T1000 (cell line): ENCODE results near the gene PRKCA.
"Not testable (repeated sequence)": the region's sequence is repeated elsewhere in the genome, so short reads cannot be mapped to it uniquely, and the experiment has no call there.

ENCODE experiments used
- DNase-seq: peaks from one replicate; lab custom pipeline; 2025; ENCODE audit warnings: mixed read lengths; lab: John Stamatoyannopoulos, UW

The PRKCA gene

GRCh38 chr17:66301864-66302741 is at the start of gene PRKCA:
PRKCA (plus strand) TSS chr17:66302613.
- peak; percentile 54 for DNase-seq

- DNase-seq, result not testable (repeated sequence)
These were observed 49.0 kb upstream of the PRKCA start for GRCh38 chr17:66253458-66253857.

GRCh38 chr17:66255112-66255511 is 47.3 kb upstream of the PRKCA start:
- no peak for DNase-seq

- no peak for DNase-seq
These were observed 46.9 kb upstream of the PRKCA start for GRCh38 chr17:66255527-66255971.

DNA sequence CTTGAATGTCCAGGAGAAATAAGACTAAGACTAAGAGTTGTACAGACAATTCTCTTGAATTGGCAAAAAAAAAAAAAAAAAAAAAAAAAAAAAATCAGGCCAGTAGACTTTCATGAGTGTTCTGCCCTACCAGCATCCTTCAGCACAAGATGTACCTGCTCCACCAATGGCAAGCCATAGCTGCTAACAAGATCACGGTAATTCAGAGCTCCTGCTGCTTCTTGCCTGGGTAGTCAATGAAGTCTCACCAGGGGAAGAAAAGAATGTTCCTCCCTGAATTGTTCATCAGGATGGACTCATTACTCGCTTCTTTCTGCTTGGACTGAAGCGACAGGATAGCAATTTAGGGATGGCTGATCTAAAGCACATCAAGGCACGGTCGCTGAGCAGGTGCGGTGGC is 42.1 kb upstream of the PRKCA start:
- DNase-seq, result no peak

GRCh38 chr17:66260688-66261087 is 41.7 kb upstream of the PRKCA start:
- DNase-seq, result no peak

DNA sequence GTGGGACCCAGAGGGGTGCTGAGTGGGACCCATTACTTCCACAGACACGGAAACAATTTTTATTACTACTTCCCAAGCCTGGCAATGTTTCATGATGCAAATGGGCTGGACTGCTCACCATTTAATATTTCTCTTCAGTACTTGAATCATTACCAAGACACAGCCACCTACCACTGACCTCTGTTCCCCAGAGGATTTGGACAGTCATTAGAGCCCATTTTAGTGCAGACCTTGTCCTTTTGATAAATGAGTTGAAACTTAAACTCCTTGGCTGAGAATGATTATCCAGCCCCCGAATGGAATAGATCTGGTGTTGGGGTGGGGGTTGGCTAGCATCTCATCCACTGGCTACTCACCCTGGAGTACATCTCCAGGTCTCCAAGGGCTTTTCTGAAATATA is 39.6 kb upstream of the PRKCA start:
- DNase-seq, result no peak

- no peak for DNase-seq
These were observed 37.7 kb upstream of the PRKCA start for GRCh38 chr17:66264696-66265095.

GRCh38 chr17:66268247-66268927 is 34.0 kb upstream of the PRKCA start:
- no peak for DNase-seq

- DNase-seq, result no peak
These were observed 32.3 kb upstream of the PRKCA start for GRCh38 chr17:66270106-66270505.

- no peak for DNase-seq
These were observed 30.9 kb upstream of the PRKCA start for GRCh38 chr17:66271512-66271911.

GRCh38 chr17:66272811-66273585 is 29.4 kb upstream of the PRKCA start:
- peak; percentile 47 for DNase-seq

GRCh38 chr17:66273586-66273848 is 28.9 kb upstream of the PRKCA start:
- no peak for DNase-seq

GRCh38 chr17:66275651-66276050 is 26.8 kb upstream of the PRKCA start:
- peak; percentile 82 for DNase-seq

- no peak for DNase-seq
These were observed 26.0 kb upstream of the PRKCA start for GRCh38 chr17:66276328-66276937.

DNA sequence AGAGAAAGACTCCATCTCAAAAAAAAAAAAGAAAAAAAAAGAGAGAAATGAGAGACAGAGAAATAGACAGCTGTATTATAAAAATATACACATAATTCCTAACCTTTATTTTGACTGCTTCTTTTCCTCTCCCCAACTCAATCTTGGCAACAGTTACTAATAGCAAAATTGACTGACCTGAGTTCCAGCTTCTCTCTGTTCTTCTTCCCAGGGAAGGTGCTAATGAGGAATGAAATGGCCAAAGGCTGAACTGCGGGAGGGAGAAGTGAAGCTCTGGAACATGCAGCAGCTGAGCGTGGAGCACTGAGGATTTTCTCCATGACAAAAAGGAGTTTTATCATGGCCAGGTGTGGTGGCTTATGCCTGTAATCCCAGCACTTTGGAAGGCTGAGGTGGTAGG is 25.2 kb upstream of the PRKCA start:
- DNase-seq, result no peak

DNA sequence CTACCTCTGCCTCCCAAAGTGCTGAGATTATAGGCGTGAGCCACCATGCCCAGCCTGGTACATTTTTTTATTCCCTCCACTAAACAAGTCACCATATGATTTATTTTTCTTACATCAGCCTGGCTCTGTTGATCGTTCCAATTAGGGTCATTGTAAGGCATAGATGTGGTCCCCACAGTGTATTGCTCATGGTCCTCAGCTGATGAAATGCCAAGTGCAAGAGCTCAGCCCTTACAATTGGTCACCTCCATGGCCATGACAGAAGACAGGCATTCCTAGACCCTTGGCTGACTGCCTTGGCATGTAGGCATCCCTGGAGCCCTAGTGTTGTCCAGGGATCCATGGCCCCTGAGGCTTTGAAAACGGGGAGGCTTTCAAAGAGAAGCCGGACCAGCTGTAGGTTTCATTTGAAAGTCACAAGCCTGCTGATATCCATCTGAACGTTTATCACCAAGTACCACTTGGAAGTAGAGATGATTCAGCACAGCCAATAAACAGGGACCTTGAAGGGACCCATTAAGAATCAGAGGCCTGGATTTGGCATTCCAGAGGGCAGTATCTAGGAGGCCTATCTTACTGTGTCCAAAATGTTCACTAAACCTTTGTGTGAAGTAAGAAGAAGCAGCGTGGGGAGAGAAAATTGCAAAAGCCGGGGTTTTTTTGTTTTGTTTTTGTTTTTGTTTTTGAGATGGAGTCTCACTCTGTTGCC is 20.6 kb upstream of the PRKCA start:
- peak; percentile 68 for DNase-seq

DNA sequence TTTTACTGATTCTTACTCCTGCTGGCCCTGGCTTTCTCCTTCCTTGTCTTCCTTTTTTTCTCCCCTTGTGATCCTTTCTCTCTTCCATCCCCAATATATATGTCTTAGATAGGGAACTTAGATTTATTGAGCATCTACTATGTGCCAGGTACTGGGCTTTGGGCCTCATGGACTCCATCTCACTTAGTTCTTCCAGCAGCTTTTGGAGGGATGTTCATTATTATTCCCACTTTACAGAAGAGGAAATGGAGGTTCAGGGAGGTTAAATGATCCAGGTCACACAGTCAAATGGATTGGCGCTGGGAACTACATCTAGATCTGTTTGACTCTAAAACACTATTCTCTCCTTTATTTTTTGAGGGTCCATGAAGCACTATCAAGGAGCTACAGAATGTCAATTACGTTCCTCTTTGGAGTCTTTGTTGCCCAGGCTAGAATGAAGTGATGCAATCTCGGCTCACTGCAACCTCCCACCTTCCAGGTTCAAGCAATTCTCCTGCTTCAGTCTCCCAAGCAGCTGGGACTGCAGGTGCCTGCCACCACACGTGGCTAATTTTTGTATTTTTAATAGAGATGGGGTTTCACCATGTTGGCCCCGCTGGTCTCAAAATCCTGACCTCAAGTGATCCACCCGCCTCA is 19.0 kb upstream of the PRKCA start:
- no peak for DNase-seq

- no peak for DNase-seq
These were observed 18.4 kb upstream of the PRKCA start for GRCh38 chr17:66283971-66284370.

GRCh38 chr17:66285149-66285548 is 17.3 kb upstream of the PRKCA start:
- DNase-seq, result no peak

DNA sequence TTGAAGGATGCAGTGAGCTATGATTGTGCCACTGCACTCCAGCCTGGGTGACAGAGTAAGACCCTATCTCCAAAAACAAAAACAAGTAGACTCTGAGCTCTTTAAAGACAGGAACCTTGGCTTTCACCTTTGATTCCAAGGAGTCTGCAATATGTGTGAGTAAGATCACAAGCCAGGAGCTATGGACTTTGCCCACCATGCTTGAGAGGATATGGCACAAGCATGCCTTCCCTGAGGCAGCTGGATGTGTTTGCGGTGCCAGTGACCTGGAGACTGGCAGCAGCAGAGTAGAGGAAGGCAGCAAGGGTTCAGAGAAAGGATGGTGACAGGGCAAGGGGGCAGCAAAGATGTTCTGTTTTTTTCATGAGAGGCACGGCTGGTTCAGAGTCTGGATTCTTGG is 14.5 kb upstream of the PRKCA start:
- no peak for DNase-seq
